Right lobe of liver (tissue), 6 donors: ENCODE results near the gene KRT34. TPM values are rescaled to one million over a fixed set of nuclear protein-coding genes. Genes with fewer than 3 reads are reported as not detected.

Source experiments
- ATAC-seq, 4 donors: fragments of 200-7000 bp; cut with Tn5 transposase; one replicate each; pipeline ENCODE4 v1.9.1; 2020; ENCODE audit warnings: mild to moderate bottlenecking in 4 of 4, moderate library complexity in 4 of 4
- DNase-seq, 3 donors: peaks; one replicate each; pipeline ENCODE4 v3.0.0-alpha.2; 2020
- H3K27ac ChIP-seq, 3 donors: fragments of 200-600 bp; one replicate each; pipeline ENCODE4 v1.8.0; 2022
- H3K27me3 ChIP-seq, 2 donors: fragments of 200-600 bp; one replicate each; pipeline ENCODE4 v1.8.0; 2022
- H3K36me3 ChIP-seq, 4 donors: fragments of 200-600 bp; sonication (generic) in 1 of 4; one replicate each; pipeline versions ENCODE4 v1.5.1 to v1.8.0; 2017 to 2022; ENCODE audit warnings: control low read depth in 1 of 4
- H3K4me1 ChIP-seq, 4 donors: fragments of 200-600 bp; sonication (generic) in 1 of 4; one replicate each; pipeline versions ENCODE4 v1.5.1 to v1.8.0; 2017 to 2022; ENCODE audit warnings: control low read depth in 1 of 4
- H3K4me3 ChIP-seq, 3 donors: fragments of 200-600 bp; one replicate each; pipeline ENCODE4 v1.8.0; 2022
- H3K9me3 ChIP-seq, 4 donors: fragments of 200-600 bp; sonication (generic) in 1 of 4; one replicate each; pipeline versions ENCODE4 v1.5.1 to v1.8.0; 2017 to 2022; ENCODE audit warnings: control low read depth in 1 of 4
- POLR2A ChIP-seq: fragments of 450-650 bp; IDR thresholded peaks from one replicate; pipeline ENCODE4 v1.6.1; 2017; ENCODE audit warnings: antibody characterized with exemption, mild to moderate bottlenecking
- WGBS: methylation state at CpG from one replicate; pipeline ENCODE4 v1.1.6; 2018; ENCODE audit warnings: low coverage, low lambda C conversion rate; ENCODE audit not compliant: insufficient coverage; ENCODE audit errors: missing lambda C conversion rate; 5-methylcytosine and 5-hydroxymethylcytosine counted together
- intact Hi-C, 2 donors: fragments of 100-400 bp; cut with DNase I; formaldehyde crosslinking; loops; one replicate each; pipeline versions ENCODE4 v1.11.2 to v1.14.1; 2022
- total RNA-seq, 6 experiments: library from RNA; depleted of rRNA in 2 of 6; stranded (reverse); fragments of >200 nt in 2 of 6; fragmentation: NEBNext Ultra II Directional in 3 of 6; extraction: Animal tissue kit (Norgen Biotek cat#: 25700) in 3 of 6; gene quantifications; one replicate each; pipeline versions ENCODE4 v1.1.0 to v1.2.4, GENCODE V29; 2016 to 2023
- TF ChIP-seq, protein P1 (sequence below), 4 donors: fragments of 200-600 bp in 3 of 4; fragments of 450-650 bp in 1 of 4; IDR thresholded peaks; one replicate each; pipeline versions ENCODE4 v1.5.1 to v1.8.0; 2016 to 2022; ENCODE audit warnings: antibody characterized with exemption in 4 of 4, mild to moderate bottlenecking in 2 of 4
- donor health status: DM: no; HTN: yes; CAD: no.
- donor health status: DM: no; HTN: no; CAD: no.
- donor health status: DM: no; HTN: no; CAD: no.
- donor health status: DM: no; HTN: yes; CAD: no.
- donor health status: DM: no; HTN: yes; CAD: no.

The KRT34 gene
- total RNA-seq, 6 experiments from 2014 or later: not detected

DNA sequence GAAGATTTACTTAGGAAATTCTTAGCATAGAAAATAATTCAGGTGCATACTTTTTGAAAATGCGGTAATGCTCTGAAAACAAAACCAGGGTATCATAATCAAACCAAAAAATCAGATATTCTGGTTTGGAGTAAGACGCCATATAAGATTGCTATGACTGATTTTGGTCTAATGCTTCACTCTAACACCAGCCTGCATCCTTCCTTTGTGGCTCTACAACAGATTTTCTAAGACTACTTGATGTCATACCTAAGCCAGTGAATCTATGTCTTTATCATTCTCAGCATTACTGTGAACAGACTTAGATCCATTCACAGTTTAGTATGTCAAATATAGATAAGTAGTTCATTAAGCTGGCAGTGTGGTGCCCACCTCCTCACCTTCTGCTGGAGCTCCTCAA lies 13.1 kb downstream of the KRT34 start:
- whole genome bisulfite sequencing: 48% methylated on average over 2 of the region's 2 CpGs
- Histone ChIP-seq H3K27me3 (no peaks in the 10 kb centered on the region), H3K9me3 (no peaks in the 10 kb centered on the region), H3K36me3 (no peaks in the 10 kb centered on the region), H3K4me1 (no peaks in the 10 kb centered on the region), H3K27ac (no peak overlapping the region), H3K4me3 (no peak overlapping the region)
- ATAC-seq (no peak), DNase-seq (no peak)
- intact Hi-C loops: no loop called here
- TF ChIP-seq, protein P1, sequence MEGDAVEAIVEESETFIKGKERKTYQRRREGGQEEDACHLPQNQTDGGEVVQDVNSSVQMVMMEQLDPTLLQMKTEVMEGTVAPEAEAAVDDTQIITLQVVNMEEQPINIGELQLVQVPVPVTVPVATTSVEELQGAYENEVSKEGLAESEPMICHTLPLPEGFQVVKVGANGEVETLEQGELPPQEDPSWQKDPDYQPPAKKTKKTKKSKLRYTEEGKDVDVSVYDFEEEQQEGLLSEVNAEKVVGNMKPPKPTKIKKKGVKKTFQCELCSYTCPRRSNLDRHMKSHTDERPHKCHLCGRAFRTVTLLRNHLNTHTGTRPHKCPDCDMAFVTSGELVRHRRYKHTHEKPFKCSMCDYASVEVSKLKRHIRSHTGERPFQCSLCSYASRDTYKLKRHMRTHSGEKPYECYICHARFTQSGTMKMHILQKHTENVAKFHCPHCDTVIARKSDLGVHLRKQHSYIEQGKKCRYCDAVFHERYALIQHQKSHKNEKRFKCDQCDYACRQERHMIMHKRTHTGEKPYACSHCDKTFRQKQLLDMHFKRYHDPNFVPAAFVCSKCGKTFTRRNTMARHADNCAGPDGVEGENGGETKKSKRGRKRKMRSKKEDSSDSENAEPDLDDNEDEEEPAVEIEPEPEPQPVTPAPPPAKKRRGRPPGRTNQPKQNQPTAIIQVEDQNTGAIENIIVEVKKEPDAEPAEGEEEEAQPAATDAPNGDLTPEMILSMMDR (IDR thresholded peaks at IDR 0.05): no peak
- TF ChIP-seq POLR2A: no peak

DNA sequence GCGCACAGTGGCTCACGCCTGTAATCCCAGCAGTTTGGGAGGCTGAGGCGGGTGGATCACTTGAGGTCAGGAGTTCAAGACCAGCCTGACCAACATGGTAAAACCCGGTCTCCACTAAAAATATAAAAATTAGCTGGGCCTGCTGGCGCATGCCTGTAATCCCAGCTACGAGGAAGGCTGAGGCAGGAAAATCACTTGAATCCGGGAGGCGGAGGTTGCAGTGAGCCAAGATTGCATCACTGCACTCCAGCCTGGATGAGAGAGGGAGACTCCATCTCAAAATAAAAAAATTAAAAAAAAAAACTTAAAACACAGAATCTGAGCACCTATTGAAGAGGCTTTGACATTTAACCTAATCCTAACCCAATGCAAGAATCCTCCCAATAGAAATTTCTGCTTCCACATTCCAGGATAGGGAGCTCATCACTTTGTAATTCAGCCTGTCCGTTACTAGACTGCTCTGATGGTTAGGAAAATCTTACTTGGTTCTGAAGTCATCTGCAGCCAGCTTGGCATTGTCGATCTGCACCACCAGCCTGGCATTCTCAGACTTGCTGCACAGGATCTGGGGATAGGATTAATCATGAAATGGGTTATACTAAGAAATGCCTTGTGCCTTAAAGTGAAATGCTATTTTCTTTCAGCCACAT lies 14.6 kb downstream of the KRT34 start:
- WGBS: 67% methylated on average over 7 of the region's 10 CpGs
- DNase-seq (no peak), ATAC-seq (no peak)
- H3K9me3 ChIP-seq: no peaks in the 10 kb centered on the region
- H3K27ac ChIP-seq: no peak overlapping the region
- intact Hi-C loops: no loop called here
- no peaks in the 10 kb centered on the region for H3K4me1 ChIP-seq
- TF ChIP-seq, protein P1 (IDR thresholded peaks at IDR 0.05): no peak
- no peak for TF ChIP-seq POLR2A
- H3K4me3 ChIP-seq: no peak overlapping the region
- H3K36me3 ChIP-seq: no peaks in the 10 kb centered on the region
- no peaks in the 10 kb centered on the region for H3K27me3 ChIP-seq

GRCh38 chr17:41366070-41366469 lies 16.0 kb downstream of the KRT34 start:
- no peak for ATAC-seq
- no peak overlapping the region for H3K4me3 ChIP-seq
- H3K9me3 ChIP-seq: no peaks in the 10 kb centered on the region
- no peaks in the 10 kb centered on the region for H3K36me3 ChIP-seq
- H3K4me1 ChIP-seq: no peaks in the 10 kb centered on the region
- TF ChIP-seq POLR2A: no peak
- TF ChIP-seq, protein P1 (IDR thresholded peaks at IDR 0.05): no peak
- H3K27ac ChIP-seq: no peak overlapping the region
- no peak for DNase-seq
- no peaks in the 10 kb centered on the region for H3K27me3 ChIP-seq
- intact Hi-C loops: no loop called here

GRCh38 chr17:41363881-41364280 lies 18.2 kb downstream of the KRT34 start:
- no peak for TF ChIP-seq POLR2A
- TF ChIP-seq, protein P1 (IDR thresholded peaks at IDR 0.05): no peak
- Histone ChIP-seq H3K36me3 (no peaks in the 10 kb centered on the region), H3K9me3 (no peaks in the 10 kb centered on the region), H3K4me1 (no peaks in the 10 kb centered on the region), H3K27me3 (no peaks in the 10 kb centered on the region), H3K27ac (no peak overlapping the region), H3K4me3 (no peak overlapping the region)
- DNase-seq: no peak
- no peak for ATAC-seq
- no CpG with 5 or more reads among the region's 2 CpGs for WGBS
- intact Hi-C loops: no loop called here
